Measurements from ENCODE around the gene ATE1. TPM values are rescaled to one million over a fixed set of nuclear protein-coding genes. Genes with fewer than 3 reads are reported as not detected.

Gene ATE1
- polyA plus RNA-seq, 1 donor: 23.4 TPM

- H3K27ac ChIP-seq (ENCODE audit: low read length): no peak overlapping the region
- DNase-seq: no peak
- 78% methylated on average over 3 of the region's 6 CpGs for WGBS (ENCODE audit: insufficient coverage, low lambda C conversion rate)
- no peaks in the 10 kb centered on the region for H3K4me1 ChIP-seq (ENCODE audit: control insufficient read depth, insufficient read depth, low read length)
- no peak overlapping the region for H3K4me3 ChIP-seq (ENCODE audit: low read length)
- H3K9me3 ChIP-seq (ENCODE audit: control insufficient read depth, low read depth, low read length): peaks cover 7% of the 10 kb centered on the region
- H3K36me3 ChIP-seq (ENCODE audit: control insufficient read depth, insufficient read depth, low read length): peaks cover 8% of the 10 kb centered on the region
- H3K27me3 ChIP-seq (ENCODE audit: control insufficient read depth, insufficient read depth, low read length): no peaks in the 10 kb centered on the region
Measured at GRCh38 chr10:121753726-121754476, 173.9 kb downstream of the ATE1 start.

- no peaks in the 10 kb centered on the region for H3K4me1 ChIP-seq (ENCODE audit: control insufficient read depth, insufficient read depth, low read length)
- no peaks in the 10 kb centered on the region for H3K27me3 ChIP-seq (ENCODE audit: control insufficient read depth, insufficient read depth, low read length)
- H3K4me3 ChIP-seq (ENCODE audit: low read length): no peak overlapping the region
- no peak overlapping the region for H3K27ac ChIP-seq (ENCODE audit: low read length)
- no peak for DNase-seq
- 100% methylated on average over 1 of the region's 3 CpGs for WGBS (ENCODE audit: insufficient coverage, low lambda C conversion rate)
- H3K9me3 ChIP-seq (ENCODE audit: control insufficient read depth, low read depth, low read length): peaks cover 3% of the 10 kb centered on the region
- peaks cover 2% of the 10 kb centered on the region for H3K36me3 ChIP-seq (ENCODE audit: control insufficient read depth, insufficient read depth, low read length)
Measured at GRCh38 chr10:121751191-121751760, 176.6 kb downstream of the ATE1 start.

- H3K4me1 ChIP-seq (ENCODE audit: control insufficient read depth, insufficient read depth, low read length): no peaks in the 10 kb centered on the region
- no peak overlapping the region for H3K4me3 ChIP-seq (ENCODE audit: low read length)
- H3K9me3 ChIP-seq (ENCODE audit: control insufficient read depth, low read depth, low read length): no peaks in the 10 kb centered on the region
- no peak overlapping the region for H3K27ac ChIP-seq (ENCODE audit: low read length)
- DNase-seq: no peak
- WGBS (ENCODE audit: insufficient coverage, low lambda C conversion rate): no CpG with 5 or more reads among the region's 3 CpGs
- peaks cover 6% of the 10 kb centered on the region for H3K36me3 ChIP-seq (ENCODE audit: control insufficient read depth, insufficient read depth, low read length)
- H3K27me3 ChIP-seq (ENCODE audit: control insufficient read depth, insufficient read depth, low read length): no peaks in the 10 kb centered on the region
Measured at GRCh38 chr10:121747163-121747775, 180.6 kb downstream of the ATE1 start.

GRCh38 chr10:121741248-121741792, 186.5 kb downstream of the ATE1 start:
- Histone ChIP-seq H3K36me3 (ENCODE audit: control insufficient read depth, insufficient read depth, low read length) (peaks cover 13% of the 10 kb centered on the region), H3K27me3 (ENCODE audit: control insufficient read depth, insufficient read depth, low read length) (no peaks in the 10 kb centered on the region), H3K4me1 (ENCODE audit: control insufficient read depth, insufficient read depth, low read length) (peaks cover 8% of the 10 kb centered on the region), H3K27ac (ENCODE audit: low read length) (no peak overlapping the region), H3K9me3 (ENCODE audit: control insufficient read depth, low read depth, low read length) (no peaks in the 10 kb centered on the region), H3K4me3 (ENCODE audit: low read length) (no peak overlapping the region)
- no CpG with 5 or more reads among the region's 1 CpG for WGBS (ENCODE audit: insufficient coverage, low lambda C conversion rate)
- DNase-seq: no peak

- no peak overlapping the region for H3K27ac ChIP-seq (ENCODE audit: low read length)
- 100% methylated on average over 1 of the region's 2 CpGs for WGBS (ENCODE audit: insufficient coverage, low lambda C conversion rate)
- H3K4me1 ChIP-seq (ENCODE audit: control insufficient read depth, insufficient read depth, low read length): peaks cover 10% of the 10 kb centered on the region
- peaks cover 2% of the 10 kb centered on the region for H3K27me3 ChIP-seq (ENCODE audit: control insufficient read depth, insufficient read depth, low read length)
- H3K9me3 ChIP-seq (ENCODE audit: control insufficient read depth, low read depth, low read length): no peaks in the 10 kb centered on the region
- no peak overlapping the region for H3K4me3 ChIP-seq (ENCODE audit: low read length)
- DNase-seq: no peak
- H3K36me3 ChIP-seq (ENCODE audit: control insufficient read depth, insufficient read depth, low read length): peaks cover 13% of the 10 kb centered on the region
Measured at GRCh38 chr10:121740069-121740468, 187.8 kb downstream of the ATE1 start.

GRCh38 chr10:121739114-121739513, 188.7 kb downstream of the ATE1 start:
- peaks cover 7% of the 10 kb centered on the region for H3K27me3 ChIP-seq (ENCODE audit: control insufficient read depth, insufficient read depth, low read length)
- no peaks in the 10 kb centered on the region for H3K9me3 ChIP-seq (ENCODE audit: control insufficient read depth, low read depth, low read length)
- H3K4me1 ChIP-seq (ENCODE audit: control insufficient read depth, insufficient read depth, low read length): peaks cover 10% of the 10 kb centered on the region
- DNase-seq: no peak
- WGBS (ENCODE audit: insufficient coverage, low lambda C conversion rate): no CpG with 5 or more reads among the region's 4 CpGs
- no peak overlapping the region for H3K27ac ChIP-seq (ENCODE audit: low read length)
- H3K4me3 ChIP-seq (ENCODE audit: low read length): no peak overlapping the region
- peaks cover 10% of the 10 kb centered on the region for H3K36me3 ChIP-seq (ENCODE audit: control insufficient read depth, insufficient read depth, low read length)

- WGBS (ENCODE audit: insufficient coverage, low lambda C conversion rate): 0% methylated on average over 1 of the region's 13 CpGs
Measured at GRCh38 chr10:121736315-121737130, 191.3 kb downstream of the ATE1 start.

GRCh38 chr10:121735263-121735662, 192.6 kb downstream of the ATE1 start:
- no peak overlapping the region for H3K27ac ChIP-seq (ENCODE audit: low read length)
- H3K27me3 ChIP-seq (ENCODE audit: control insufficient read depth, insufficient read depth, low read length): peaks cover 7% of the 10 kb centered on the region
- no peak overlapping the region for H3K4me3 ChIP-seq (ENCODE audit: low read length)
- no peaks in the 10 kb centered on the region for H3K36me3 ChIP-seq (ENCODE audit: control insufficient read depth, insufficient read depth, low read length)
- 80% methylated on average over 2 of the region's 13 CpGs for WGBS (ENCODE audit: insufficient coverage, low lambda C conversion rate)
- DNase-seq: no peak
- peaks cover 10% of the 10 kb centered on the region for H3K4me1 ChIP-seq (ENCODE audit: control insufficient read depth, insufficient read depth, low read length)
- no peaks in the 10 kb centered on the region for H3K9me3 ChIP-seq (ENCODE audit: control insufficient read depth, low read depth, low read length)

More at GRCh38 chr10:121736315-121737130, 191.3 kb downstream of the ATE1 start:
- Histone ChIP-seq H3K9me3 (ENCODE audit: control insufficient read depth, low read depth, low read length) (no peaks in the 10 kb centered on the region), H3K4me3 (ENCODE audit: low read length) (no peak overlapping the region), H3K27me3 (ENCODE audit: control insufficient read depth, insufficient read depth, low read length) (peaks cover 7% of the 10 kb centered on the region), H3K36me3 (ENCODE audit: control insufficient read depth, insufficient read depth, low read length) (peaks cover 4% of the 10 kb centered on the region), H3K27ac (ENCODE audit: low read length) (no peak overlapping the region), H3K4me1 (ENCODE audit: control insufficient read depth, insufficient read depth, low read length) (peaks cover 10% of the 10 kb centered on the region)
- DNase-seq: peak in 1 of 2 donors; percentile 37

GRCh38 chr10:121734589-121735045, 193.2 kb downstream of the ATE1 start:
- Histone ChIP-seq H3K9me3 (ENCODE audit: control insufficient read depth, low read depth, low read length) (no peaks in the 10 kb centered on the region), H3K4me1 (ENCODE audit: control insufficient read depth, insufficient read depth, low read length) (peaks cover 10% of the 10 kb centered on the region), H3K27ac (ENCODE audit: low read length) (no peak overlapping the region), H3K36me3 (ENCODE audit: control insufficient read depth, insufficient read depth, low read length) (no peaks in the 10 kb centered on the region), H3K27me3 (ENCODE audit: control insufficient read depth, insufficient read depth, low read length) (peaks cover 7% of the 10 kb centered on the region), H3K4me3 (ENCODE audit: low read length) (no peak overlapping the region)
- WGBS (ENCODE audit: insufficient coverage, low lambda C conversion rate): no CpG with 5 or more reads among the region's 11 CpGs
- peak in 1 of 2 donors; percentile 6 for DNase-seq

Data from large intestine (tissue), 3 donors.